ENCODE results near the gene CSF2. TPM values are rescaled to one million over a fixed set of nuclear protein-coding genes. Genes with fewer than 3 reads are reported as not detected.

The CSF2 gene
- total and polyA plus RNA-seq, 2 of the 4 experiments (the other 2 are of a cell fraction), result 0.31 TPM; not detected in 1

DNA sequence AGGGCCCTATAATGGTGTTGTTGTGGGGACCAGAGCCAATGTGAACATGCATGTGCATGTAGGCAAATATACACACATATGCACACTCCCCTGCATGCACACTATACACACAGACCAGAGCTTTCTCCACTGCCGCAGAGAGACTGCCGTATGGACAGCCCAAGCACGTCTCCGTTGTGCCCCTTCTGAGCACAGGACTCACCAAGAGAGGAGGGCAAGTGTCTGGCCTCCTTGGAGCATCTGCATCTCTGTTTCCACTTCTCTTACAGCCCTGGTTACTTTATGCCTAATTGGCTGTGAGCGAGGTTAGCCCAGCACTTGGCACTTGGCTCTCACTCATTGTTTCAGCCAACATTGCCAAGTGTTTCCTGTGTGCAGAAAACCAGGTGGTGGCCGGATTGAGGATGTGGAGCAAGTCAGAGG, 30.4 kb downstream of the CSF2 start:
- Histone ChIP-seq H3K9me3 (ENCODE audit: control insufficient read depth, insufficient read depth, low read length) (no peaks in the 10 kb centered on the region), H4K20me1 (ENCODE audit: insufficient read depth, low read length) (no peaks in the 10 kb centered on the region), H3K23ac (ENCODE audit: low read depth, low read length) (peak overlapping the region; percentile 55), H3K36me3 (ENCODE audit: control insufficient read depth, insufficient read depth, low read length) (no peaks in the 10 kb centered on the region), H4K5ac (ENCODE audit: low read depth, low read length) (peak overlapping the region; percentile 84), H3K4ac (ENCODE audit: low read depth, low read length) (peak overlapping the region; percentile 99), H3K27me3 (ENCODE audit: control insufficient read depth, insufficient read depth, low read length) (no peaks in the 10 kb centered on the region), H2BK120ac (ENCODE audit: low read depth, low read length) (peak overlapping the region; percentile 91), H3K4me3 (ENCODE audit: insufficient read depth, low read depth, low read length) (no peak overlapping the region), H2AK5ac (ENCODE audit: low read depth, low read length) (peak overlapping the region; percentile 82), H2AFZ (replicated peaks; ENCODE audit: low read length, poor library complexity) (peak overlapping the region; percentile 56), H3K9ac (ENCODE audit: low read depth, low read length) (no peak overlapping the region), H4K91ac (ENCODE audit: insufficient read depth, low read depth, low read length) (peak overlapping the region; percentile 67), H3K14ac (replicated peaks; ENCODE audit: low read depth, low read length) (peak overlapping the region; percentile 82), H3K9me1 (ENCODE audit: insufficient read depth, low read length) (peaks cover 30% of the 10 kb centered on the region), H2BK20ac (ENCODE audit: low read depth, low read length) (peak overlapping the region; percentile 92), H3K79me1 (ENCODE audit: low read depth in 1 of 2, low read length in 2 of 2) (no peaks in the 10 kb centered on the region), H2BK5ac (ENCODE audit: low read depth, low read length, poor library complexity, severe bottlenecking) (peak overlapping the region; percentile 75), H3K4me2 (ENCODE audit: low read depth, low read length) (no peak overlapping the region), H3K18ac (ENCODE audit: low read depth, low read length) (peak overlapping the region; percentile 75), H3K56ac (ENCODE audit: extremely low read depth, insufficient read depth, low read length) (no peak overlapping the region), H2BK15ac (ENCODE audit: low read depth, low read length) (peak overlapping the region; percentile 62; the same call in 2 of the 3 replicates), H3K27ac (ENCODE audit: insufficient read depth, low read length) (peak overlapping the region; percentile 92), H3K4me1 (ENCODE audit: control insufficient read depth, insufficient read depth, low read length) (peaks cover 24% of the 10 kb centered on the region), H2AK9ac (replicated peaks; ENCODE audit: low read depth, low read length, poor library complexity) (peak overlapping the region; percentile 18), H4K8ac (ENCODE audit: low read depth in 2 of 2, low read length in 2 of 2) (peak overlapping the region; percentile 41 to 74; a peak in 3 of 4 replicates)
- WGBS, 2 experiments (ENCODE audit: extremely low coverage in 2 of 2, insufficient read length in 1 of 2), result no CpG with 5 or more reads among the region's 6 CpGs
- ChIA-PET CTCF (interaction anchor here (0.9 kb wide), 1 partner anchor 11 kb away, joined by 3 read pairs; no protein-coding TSS in a partner anchor), POLR2A (ENCODE audit: unreplicated experiment) (interaction anchor here (0.6 kb wide), 1 partner anchor 555 kb away, joined by 6 read pairs; no protein-coding TSS in a partner anchor)
- in situ Hi-C loops (cut with MboI; ENCODE audit: low sequenced_read_pairs), result no loop called here
- no peak; the same call in 1 of the 2 replicates for ATAC-seq (ENCODE audit: low read depth)
- dilution Hi-C loops (cut with HindIII; ENCODE audit: low sequenced_read_pairs, unreplicated experiment), result no loop called here
- BruUV-seq (replicated peaks), result no TSS peak
- intact Hi-C loops (cut with micrococcal nuclease), result no loop called here
- TF ChIP-seq MAZ (IDR thresholded peaks at IDR 0.05; ENCODE audit: borderline replicate concordance, low read depth, low read length) (no peak), SMC3 (IDR thresholded peaks at IDR 0.05; ENCODE audit: low read depth, low read length) (no peak), MXI1 (IDR thresholded peaks at IDR 0.05; ENCODE audit: borderline replicate concordance, low read depth, low read length) (no peak), RFX5 (IDR thresholded peaks at IDR 0.05; ENCODE audit: low read depth, low read length) (no peak), RAD21 (IDR thresholded peaks at IDR 0.05; ENCODE audit: low read length) (no peak), RCOR1 (IDR thresholded peaks at IDR 0.05; ENCODE audit: insufficient replicate concordance, low read length) (no peak), POLR2A (IDR thresholded peaks at IDR 0.05; ENCODE audit: low read depth, low read length) (no peak), CEBPB (IDR thresholded peaks at IDR 0.05; ENCODE audit: low read depth, low read length) (no peak), MAFK (IDR thresholded peaks at IDR 0.05; ENCODE audit: low read depth, low read length) (no peak), BHLHE40 (IDR thresholded peaks at IDR 0.05; ENCODE audit: low read depth, low read length) (no peak)
- TF ChIP-seq, protein P1, sequence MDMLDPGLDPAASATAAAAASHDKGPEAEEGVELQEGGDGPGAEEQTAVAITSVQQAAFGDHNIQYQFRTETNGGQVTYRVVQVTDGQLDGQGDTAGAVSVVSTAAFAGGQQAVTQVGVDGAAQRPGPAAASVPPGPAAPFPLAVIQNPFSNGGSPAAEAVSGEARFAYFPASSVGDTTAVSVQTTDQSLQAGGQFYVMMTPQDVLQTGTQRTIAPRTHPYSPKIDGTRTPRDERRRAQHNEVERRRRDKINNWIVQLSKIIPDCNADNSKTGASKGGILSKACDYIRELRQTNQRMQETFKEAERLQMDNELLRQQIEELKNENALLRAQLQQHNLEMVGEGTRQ (IDR thresholded peaks at IDR 0.05; ENCODE audit: low read depth, low read length), result no peak
- TF ChIP-seq, protein P2, sequence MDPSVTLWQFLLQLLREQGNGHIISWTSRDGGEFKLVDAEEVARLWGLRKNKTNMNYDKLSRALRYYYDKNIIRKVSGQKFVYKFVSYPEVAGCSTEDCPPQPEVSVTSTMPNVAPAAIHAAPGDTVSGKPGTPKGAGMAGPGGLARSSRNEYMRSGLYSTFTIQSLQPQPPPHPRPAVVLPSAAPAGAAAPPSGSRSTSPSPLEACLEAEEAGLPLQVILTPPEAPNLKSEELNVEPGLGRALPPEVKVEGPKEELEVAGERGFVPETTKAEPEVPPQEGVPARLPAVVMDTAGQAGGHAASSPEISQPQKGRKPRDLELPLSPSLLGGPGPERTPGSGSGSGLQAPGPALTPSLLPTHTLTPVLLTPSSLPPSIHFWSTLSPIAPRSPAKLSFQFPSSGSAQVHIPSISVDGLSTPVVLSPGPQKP (IDR thresholded peaks at IDR 0.05; ENCODE audit: borderline replicate concordance, low read depth, low read length), result no peak
- TF ChIP-seq, protein P3, sequence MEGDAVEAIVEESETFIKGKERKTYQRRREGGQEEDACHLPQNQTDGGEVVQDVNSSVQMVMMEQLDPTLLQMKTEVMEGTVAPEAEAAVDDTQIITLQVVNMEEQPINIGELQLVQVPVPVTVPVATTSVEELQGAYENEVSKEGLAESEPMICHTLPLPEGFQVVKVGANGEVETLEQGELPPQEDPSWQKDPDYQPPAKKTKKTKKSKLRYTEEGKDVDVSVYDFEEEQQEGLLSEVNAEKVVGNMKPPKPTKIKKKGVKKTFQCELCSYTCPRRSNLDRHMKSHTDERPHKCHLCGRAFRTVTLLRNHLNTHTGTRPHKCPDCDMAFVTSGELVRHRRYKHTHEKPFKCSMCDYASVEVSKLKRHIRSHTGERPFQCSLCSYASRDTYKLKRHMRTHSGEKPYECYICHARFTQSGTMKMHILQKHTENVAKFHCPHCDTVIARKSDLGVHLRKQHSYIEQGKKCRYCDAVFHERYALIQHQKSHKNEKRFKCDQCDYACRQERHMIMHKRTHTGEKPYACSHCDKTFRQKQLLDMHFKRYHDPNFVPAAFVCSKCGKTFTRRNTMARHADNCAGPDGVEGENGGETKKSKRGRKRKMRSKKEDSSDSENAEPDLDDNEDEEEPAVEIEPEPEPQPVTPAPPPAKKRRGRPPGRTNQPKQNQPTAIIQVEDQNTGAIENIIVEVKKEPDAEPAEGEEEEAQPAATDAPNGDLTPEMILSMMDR (conservative IDR thresholded peaks at IDR 0.05; ENCODE audit: low read depth, low read length), result no peak
- no peak for DNase-seq
